ENCODE measurements around the gene DIPK1C.

DNA sequence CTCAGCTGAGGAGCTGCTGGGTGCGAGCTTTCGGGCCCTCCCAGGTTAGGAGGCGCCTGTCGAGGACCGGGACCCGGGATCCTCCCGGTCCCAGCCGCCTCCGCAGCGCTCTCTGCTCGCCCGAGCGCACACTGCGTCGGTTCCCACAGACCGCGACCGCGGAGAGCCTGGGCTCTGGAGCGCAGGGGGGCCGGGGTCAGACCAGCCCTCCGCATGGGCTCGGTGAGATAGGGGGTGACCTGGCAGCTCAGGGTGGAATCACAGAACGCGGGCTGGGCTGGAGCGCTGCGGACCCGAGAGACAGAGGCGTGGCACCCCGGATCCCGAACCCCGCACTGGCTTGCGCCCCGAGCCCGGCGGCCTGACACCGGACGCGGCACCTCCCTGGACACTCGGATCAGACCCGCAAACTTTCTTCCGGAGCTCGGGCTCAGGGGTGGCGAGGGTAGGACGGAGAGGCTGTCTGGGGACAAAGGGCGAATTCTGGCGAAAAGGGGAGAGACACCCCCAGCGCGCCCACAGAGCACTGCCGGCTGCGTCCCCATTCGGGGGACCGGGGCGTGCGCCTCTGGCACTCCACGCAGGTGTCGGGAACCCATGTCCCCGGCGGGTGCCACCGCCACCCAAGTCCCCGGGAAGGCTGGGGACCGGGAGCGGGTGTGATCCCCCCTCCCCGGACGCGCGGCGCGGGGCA is 612 bp downstream of the DIPK1C start:
- TF ChIP-seq, protein P1, sequence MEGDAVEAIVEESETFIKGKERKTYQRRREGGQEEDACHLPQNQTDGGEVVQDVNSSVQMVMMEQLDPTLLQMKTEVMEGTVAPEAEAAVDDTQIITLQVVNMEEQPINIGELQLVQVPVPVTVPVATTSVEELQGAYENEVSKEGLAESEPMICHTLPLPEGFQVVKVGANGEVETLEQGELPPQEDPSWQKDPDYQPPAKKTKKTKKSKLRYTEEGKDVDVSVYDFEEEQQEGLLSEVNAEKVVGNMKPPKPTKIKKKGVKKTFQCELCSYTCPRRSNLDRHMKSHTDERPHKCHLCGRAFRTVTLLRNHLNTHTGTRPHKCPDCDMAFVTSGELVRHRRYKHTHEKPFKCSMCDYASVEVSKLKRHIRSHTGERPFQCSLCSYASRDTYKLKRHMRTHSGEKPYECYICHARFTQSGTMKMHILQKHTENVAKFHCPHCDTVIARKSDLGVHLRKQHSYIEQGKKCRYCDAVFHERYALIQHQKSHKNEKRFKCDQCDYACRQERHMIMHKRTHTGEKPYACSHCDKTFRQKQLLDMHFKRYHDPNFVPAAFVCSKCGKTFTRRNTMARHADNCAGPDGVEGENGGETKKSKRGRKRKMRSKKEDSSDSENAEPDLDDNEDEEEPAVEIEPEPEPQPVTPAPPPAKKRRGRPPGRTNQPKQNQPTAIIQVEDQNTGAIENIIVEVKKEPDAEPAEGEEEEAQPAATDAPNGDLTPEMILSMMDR (IDR thresholded peaks at IDR 0.05), result no peak
- no peak for TF ChIP-seq POLR2A (IDR thresholded peaks at IDR 0.05)
